Keratinocyte (primary cell): ENCODE measurements around the gene USP48. TPM values are rescaled to one million over a fixed set of nuclear protein-coding genes. Genes with fewer than 3 reads are reported as not detected.

Source experiments
- DNase-seq: peaks from one replicate; pipeline ENCODE4 v3.0.0-alpha.2; 2011; ENCODE audit warnings: low read depth, missing footprints, low spot score
- FAIRE-seq: peaks from 2 replicates; lab custom pipeline; 2011; peaks lifted over from hg19 to GRCh38; lab: Jason Lieb, UNC
- H2AFZ ChIP-seq: 2 replicates; pipeline ENCODE4 v1.6.0; 2012; ENCODE audit warnings: low read length, control low read depth, inconsistent platforms; ENCODE audit not compliant: control insufficient read depth
- H3K27ac ChIP-seq: 2 replicates; pipeline ENCODE4 v1.5.1; 2011; ENCODE audit warnings: low read length; ENCODE audit not compliant: control insufficient read depth, insufficient read depth
- H3K27me3 ChIP-seq: 3 replicates; pipeline ENCODE4 v1.6.0; 2011; ENCODE audit warnings: low read length; ENCODE audit not compliant: control insufficient read depth, insufficient read depth; ENCODE audit errors: extremely low read depth
- H3K36me3 ChIP-seq, 2 experiments: 2 replicates in 1 of 2; 3 replicates in 1 of 2; pipeline ENCODE4 v1.5.1; 2011; ENCODE audit warnings: low read length in 2 of 2, mild to moderate bottlenecking in 1 of 2; ENCODE audit not compliant: control insufficient read depth in 2 of 2, insufficient read depth in 2 of 2; ENCODE audit errors: extremely low read depth in 1 of 2
- H3K4me1 ChIP-seq: 3 replicates; pipeline ENCODE4 v1.5.1; 2011; ENCODE audit warnings: low read length; ENCODE audit not compliant: control insufficient read depth, insufficient read depth; ENCODE audit errors: extremely low read depth
- H3K4me2 ChIP-seq: 3 replicates; pipeline ENCODE4 v1.6.0; 2011; ENCODE audit warnings: low read depth, low read length; ENCODE audit not compliant: control insufficient read depth, insufficient read depth; ENCODE audit errors: extremely low read depth
- H3K4me3 ChIP-seq, 3 experiments: fragments of 200-600 bp in 1 of 3; sonication (generic) in 1 of 3; 2 replicates in 2 of 3; 3 replicates in 1 of 3; pipeline ENCODE4 v1.5.1; 2011 to 2016; ENCODE audit warnings: low read length in 3 of 3, mild to moderate bottlenecking in 3 of 3, control low read depth in 2 of 3, inconsistent platforms in 1 of 3, low read depth in 1 of 3, mixed read lengths in 1 of 3, mixed run types in 1 of 3, moderate library complexity in 1 of 3; ENCODE audit not compliant: control insufficient read depth in 2 of 3, insufficient read depth in 2 of 3; ENCODE audit errors: extremely low read depth in 1 of 3
- H3K79me2 ChIP-seq: 2 replicates; pipeline ENCODE4 v1.6.0; 2012; ENCODE audit warnings: low read length; ENCODE audit not compliant: control insufficient read depth, insufficient read depth
- H3K9ac ChIP-seq: 3 replicates; pipeline ENCODE4 v1.6.0; 2011; ENCODE audit warnings: low read length; ENCODE audit not compliant: control insufficient read depth, insufficient read depth; ENCODE audit errors: extremely low read depth
- H3K9me1 ChIP-seq: 3 replicates; pipeline ENCODE4 v1.6.0; 2011; ENCODE audit warnings: low read length; ENCODE audit not compliant: control insufficient read depth, insufficient read depth; ENCODE audit errors: extremely low read depth
- H3K9me3 ChIP-seq: 2 replicates; pipeline ENCODE4 v1.5.1; 2012; ENCODE audit warnings: low read depth, low read length; ENCODE audit not compliant: control insufficient read depth
- H4K20me1 ChIP-seq: 3 replicates; pipeline ENCODE4 v1.6.0; 2011; ENCODE audit warnings: low read length; ENCODE audit not compliant: control insufficient read depth, insufficient read depth; ENCODE audit errors: extremely low read depth
- CTCF ChIP-seq, 3 experiments: IDR thresholded peaks in 1 of 3; conservative IDR thresholded peaks in 1 of 3; optimal IDR thresholded peaks in 1 of 3; 2 replicates in 2 of 3; 3 replicates in 1 of 3; pipeline versions ENCODE3 to v1.5.1; 2011; ENCODE audit warnings: low read length in 3 of 3, mild to moderate bottlenecking in 3 of 3, moderate library complexity in 2 of 3, control low read depth in 1 of 3, inconsistent platforms in 1 of 3; ENCODE audit not compliant: insufficient read depth in 2 of 3; ENCODE audit errors: extremely low read depth in 1 of 3
- EZH2 ChIP-seq: IDR thresholded peaks from one replicate; pipeline ENCODE4 v1.6.1; 2012; ENCODE audit warnings: inconsistent platforms, mild to moderate bottlenecking, low read length, moderate library complexity
- dilution Hi-C: fragments of 300-500 bp; cut with MboI; formaldehyde crosslinking; loops from one replicate; pipeline ENCODE4 v1.7.0; 2020; ENCODE audit warnings: low sequenced_read_pairs; ENCODE audit not compliant: extremely low pct_ligation_motif_present
- polyA plus RNA-seq, 5 experiments: library from polyadenylated mRNA; depleted of rRNA in 3 of 5; stranded (reverse) in 3 of 5; stranded (forward) in 1 of 5; unstranded in 1 of 5; fragments of >200 nt; gene quantifications; 1 replicate in 1 of 5; 2 replicates in 3 of 5; 3 replicates in 1 of 5; pipeline versions ENCODE4 v1.2.1 to v1.2.3, GENCODE V29; 2011 to 2012; ENCODE audit warnings: missing spikeins in 2 of 5, low read depth in 1 of 5, low replicate concordance in 1 of 5

Gene USP48
- polyA plus RNA-seq, 1 donor (not counting 4 experiments of a cell fraction or from before 2014, with no cell fraction given), result 33.0 TPM

GRCh38 chr1:21764615-21765423 is 18.1 kb downstream of the USP48 start:
- Histone ChIP-seq H3K36me3 (peaks cover 0 to 1% of the 10 kb centered on the region in 2 experiments), H3K79me2 (peaks cover 87% of the 10 kb centered on the region), H3K9me3 (no peaks in the 10 kb centered on the region), H3K4me2 (peak overlapping the region; percentile 58), H4K20me1 (peaks cover 3% of the 10 kb centered on the region), H3K27ac (peak overlapping the region; percentile 67), H3K27me3 (no peaks in the 10 kb centered on the region), H3K9ac (peak overlapping the region; percentile 9), H3K4me1 (peaks cover 11% of the 10 kb centered on the region), H3K9me1 (no peaks in the 10 kb centered on the region), H2AFZ (no peak overlapping the region), H3K4me3 (no peak overlapping the region)
- TF ChIP-seq EZH2 (no peak), CTCF (optimal IDR thresholded peaks at IDR 0.05 in 1 of 3, IDR thresholded peaks at IDR 0.05 in 1 of 3, conservative IDR thresholded peaks at IDR 0.05 in 1 of 3; ENCODE audit: extremely low read depth in 1 of 3, insufficient read depth in 2 of 3, low read length in 3 of 3) (no peak)
- no peak for FAIRE-seq
- dilution Hi-C loops, result no loop called here
- peak; percentile 69 for DNase-seq

GRCh38 chr1:21763694-21764419 is 19.1 kb downstream of the USP48 start:
- Histone ChIP-seq H3K9ac (no peak overlapping the region), H3K36me3 (peaks cover 0 to 1% of the 10 kb centered on the region in 2 experiments), H2AFZ (no peak overlapping the region), H3K4me1 (peaks cover 11% of the 10 kb centered on the region), H3K79me2 (peaks cover 87% of the 10 kb centered on the region), H3K27ac (no peak overlapping the region), H4K20me1 (peaks cover 3% of the 10 kb centered on the region), H3K27me3 (no peaks in the 10 kb centered on the region), H3K4me2 (no peak overlapping the region), H3K9me1 (no peaks in the 10 kb centered on the region), H3K9me3 (no peaks in the 10 kb centered on the region), H3K4me3 (no peak overlapping the region)
- no peak for DNase-seq
- dilution Hi-C loops, result no loop called here
- FAIRE-seq, result no peak
- TF ChIP-seq EZH2 (no peak), CTCF (optimal IDR thresholded peaks at IDR 0.05 in 1 of 3, IDR thresholded peaks at IDR 0.05 in 1 of 3, conservative IDR thresholded peaks at IDR 0.05 in 1 of 3; ENCODE audit: extremely low read depth in 1 of 3, insufficient read depth in 2 of 3, low read length in 3 of 3) (no peak)
